ENCODE results near the gene SHKBP1.

- TF ChIP-seq CTBP1 (IDR thresholded peaks at IDR 0.05; ENCODE audit: borderline replicate concordance) (no peak), L3MBTL2 (conservative IDR thresholded peaks at IDR 0.05) (no peak), TARDBP (IDR thresholded peaks at IDR 0.05) (no peak), BHLHE40 (IDR thresholded peaks at IDR 0.05; ENCODE audit: borderline replicate concordance) (no peak)
Observed at GRCh38 chr19:40640744-40641143, 64.1 kb downstream of the SHKBP1 start.

Data from HEK293T (cell line).